ENCODE data around the gene LRRC41.

DNA sequence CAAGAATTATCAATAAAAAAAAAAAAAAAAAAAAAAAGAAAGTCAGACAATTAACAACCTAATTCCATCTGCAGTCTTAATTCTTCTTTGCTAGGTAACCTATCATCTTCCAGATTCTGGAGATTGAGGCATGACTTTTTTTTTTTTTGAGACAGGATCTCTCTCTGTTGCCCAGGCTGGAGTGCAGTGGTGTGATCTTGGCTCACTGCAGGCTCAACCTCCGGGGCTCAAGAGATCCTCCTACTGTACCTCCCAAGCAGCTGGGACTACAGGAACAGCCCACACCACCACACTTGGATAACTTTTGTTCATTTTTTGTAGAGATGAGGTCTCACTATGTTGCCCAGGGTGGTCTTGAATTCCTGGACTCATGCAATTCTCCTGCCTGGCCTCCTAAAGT lies 60.5 kb downstream of the LRRC41 start:
- TF ChIP-seq, protein P1, sequence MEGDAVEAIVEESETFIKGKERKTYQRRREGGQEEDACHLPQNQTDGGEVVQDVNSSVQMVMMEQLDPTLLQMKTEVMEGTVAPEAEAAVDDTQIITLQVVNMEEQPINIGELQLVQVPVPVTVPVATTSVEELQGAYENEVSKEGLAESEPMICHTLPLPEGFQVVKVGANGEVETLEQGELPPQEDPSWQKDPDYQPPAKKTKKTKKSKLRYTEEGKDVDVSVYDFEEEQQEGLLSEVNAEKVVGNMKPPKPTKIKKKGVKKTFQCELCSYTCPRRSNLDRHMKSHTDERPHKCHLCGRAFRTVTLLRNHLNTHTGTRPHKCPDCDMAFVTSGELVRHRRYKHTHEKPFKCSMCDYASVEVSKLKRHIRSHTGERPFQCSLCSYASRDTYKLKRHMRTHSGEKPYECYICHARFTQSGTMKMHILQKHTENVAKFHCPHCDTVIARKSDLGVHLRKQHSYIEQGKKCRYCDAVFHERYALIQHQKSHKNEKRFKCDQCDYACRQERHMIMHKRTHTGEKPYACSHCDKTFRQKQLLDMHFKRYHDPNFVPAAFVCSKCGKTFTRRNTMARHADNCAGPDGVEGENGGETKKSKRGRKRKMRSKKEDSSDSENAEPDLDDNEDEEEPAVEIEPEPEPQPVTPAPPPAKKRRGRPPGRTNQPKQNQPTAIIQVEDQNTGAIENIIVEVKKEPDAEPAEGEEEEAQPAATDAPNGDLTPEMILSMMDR (IDR thresholded peaks at IDR 0.05), result no peak
- no peak for TF ChIP-seq POLR2A (IDR thresholded peaks at IDR 0.05)
- no peak for TF ChIP-seq POLR2AphosphoS5 (IDR thresholded peaks at IDR 0.05)

Measured in breast epithelium (tissue), 3 donors.